Right cardiac atrium (tissue), 5 donors: ENCODE measurements around the gene HBQ1. TPM values are rescaled to one million over a fixed set of nuclear protein-coding genes. Genes with fewer than 3 reads are reported as not detected.

Experiments used
- ATAC-seq, 2 donors: fragments of 200-7000 bp; cut with Tn5 transposase; one replicate each; pipeline versions ENCODE4 v1.8.0 to v1.9.1; 2020; ENCODE audit warnings: moderate library complexity in 2 of 2, mild to moderate bottlenecking in 1 of 2
- DNase-seq, 3 donors: peaks; one replicate each; pipeline ENCODE4 v3.0.0-alpha.2; 2020
- H3K27ac ChIP-seq: one replicate; pipeline ENCODE4 v1.5.1; 2013; ENCODE audit warnings: mild to moderate bottlenecking, low read length, control low read depth, moderate library complexity
- H3K27me3 ChIP-seq: one replicate; pipeline ENCODE4 v1.6.1; 2013; ENCODE audit not compliant: control insufficient read depth, insufficient read depth
- H3K4me1 ChIP-seq: one replicate; pipeline ENCODE4 v1.6.1; 2013; ENCODE audit warnings: low read length; ENCODE audit not compliant: control insufficient read depth, insufficient read depth
- H3K4me3 ChIP-seq: one replicate; pipeline ENCODE4 v1.5.1; 2013; ENCODE audit warnings: low read length, control low read depth
- H3K9me3 ChIP-seq: one replicate; pipeline ENCODE4 v1.6.1; 2013; ENCODE audit warnings: low read length; ENCODE audit not compliant: control insufficient read depth
- WGBS: extraction: QIAGEN DNeasy Blood & Tissue Kit; methylation state at CpG from one replicate; pipeline ENCODE4 v1.1.7; 2013; 5-methylcytosine and 5-hydroxymethylcytosine counted together
- intact Hi-C, 4 donors: fragments of 100-400 bp; cut with DNase I; formaldehyde crosslinking; loops; one replicate each; pipeline versions ENCODE4 v1.11.0 to v1.14.0; 2022 to 2023
- long read RNA-seq, 4 donors: library from polyadenylated mRNA; unstranded; transcript quantifications; one replicate each; pipeline ENCODE4 v2.0.0, GENCODE V29; 2020 to 2021
- polyA plus RNA-seq: library from polyadenylated mRNA; stranded (reverse); fragments of 200-250 nt; gene quantifications from one replicate; pipeline ENCODE4 v1.2.3, GENCODE V29; 2013
- total RNA-seq, 4 donors: library from RNA; stranded (reverse); fragmentation: NEBNext Ultra II Directional; extraction: Animal tissue kit (Norgen Biotek cat#: 25700); gene quantifications; one replicate each; pipeline ENCODE4 v1.2.1, GENCODE V29; 2021
- donor health status: healthy with polysubstance abuse.
- donor health status: DM: no; HTN: yes; CAD: no.
- donor health status: DM: no; HTN: no; CAD: no.
- donor health status: DM: no; HTN: yes; CAD: no; lungs with severe emphysema.
- donor health status: DM: yes; HTN: yes; CAD: no.

The HBQ1 gene
- total RNA-seq (not detected), polyA plus RNA-seq (not detected)
- long read RNA-seq, donor 1 = 0 reads
- long read RNA-seq, donor 2 = 0 reads
- long read RNA-seq, donor 3 = 0 reads
- long read RNA-seq, donor 4 = 0 reads

DNA sequence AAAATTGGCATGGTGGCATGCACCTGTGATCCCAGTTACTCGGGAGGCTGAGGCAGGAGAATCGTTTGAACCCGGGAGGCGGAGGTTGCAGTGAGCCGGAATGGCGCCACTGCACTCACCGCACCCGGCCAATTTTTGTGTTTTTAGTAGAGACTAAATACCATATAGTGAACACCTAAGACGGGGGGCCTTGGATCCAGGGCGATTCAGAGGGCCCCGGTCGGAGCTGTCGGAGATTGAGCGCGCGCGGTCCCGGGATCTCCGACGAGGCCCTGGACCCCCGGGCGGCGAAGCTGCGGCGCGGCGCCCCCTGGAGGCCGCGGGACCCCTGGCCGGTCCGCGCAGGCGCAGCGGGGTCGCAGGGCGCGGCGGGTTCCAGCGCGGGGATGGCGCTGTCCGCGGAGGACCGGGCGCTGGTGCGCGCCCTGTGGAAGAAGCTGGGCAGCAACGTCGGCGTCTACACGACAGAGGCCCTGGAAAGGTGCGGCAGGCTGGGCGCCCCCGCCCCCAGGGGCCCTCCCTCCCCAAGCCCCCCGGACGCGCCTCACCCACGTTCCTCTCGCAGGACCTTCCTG is at the start of gene HBQ1:
Gene HBQ1, plus strand, starts transcription at position 359 of the 575 bp plus-strand sequence. Its CDS starts 28 bp downstream, at position 387.
- peak; percentile 10 to 35 for ATAC-seq
- no peaks in the 10 kb centered on the region for H3K27me3 ChIP-seq
- H3K9me3 ChIP-seq = no peaks in the 10 kb centered on the region
- H3K27ac ChIP-seq = no peak within 1 kb of the TSS
- intact Hi-C loops = loop anchor here in 2 of 4 donors (5.0 kb wide), 2 partner anchors 63 to 73 kb away; no protein-coding TSS in a partner anchor
- peaks cover 6% of the 10 kb centered on the region for H3K4me1 ChIP-seq
- DNase-seq = peak in 2 of 3 donors; percentile 64 to 65
- peak within 1 kb of the TSS; percentile 6 for H3K4me3 ChIP-seq
- 7% methylated on average over 59 of the region's 59 CpGs for WGBS

GRCh38 chr16:130533-131173 is 49.6 kb upstream of the HBQ1 start:
- DNase-seq (no peak), ATAC-seq (no peak)
- H3K4me3 ChIP-seq = no peak overlapping the region
- no peaks in the 10 kb centered on the region for H3K27me3 ChIP-seq
- H3K4me1 ChIP-seq = no peaks in the 10 kb centered on the region
- H3K9me3 ChIP-seq = no peaks in the 10 kb centered on the region
- no peak overlapping the region for H3K27ac ChIP-seq
- 96% methylated on average over 15 of the region's 15 CpGs for whole genome bisulfite sequencing
- intact Hi-C loops = no loop called here

DNA sequence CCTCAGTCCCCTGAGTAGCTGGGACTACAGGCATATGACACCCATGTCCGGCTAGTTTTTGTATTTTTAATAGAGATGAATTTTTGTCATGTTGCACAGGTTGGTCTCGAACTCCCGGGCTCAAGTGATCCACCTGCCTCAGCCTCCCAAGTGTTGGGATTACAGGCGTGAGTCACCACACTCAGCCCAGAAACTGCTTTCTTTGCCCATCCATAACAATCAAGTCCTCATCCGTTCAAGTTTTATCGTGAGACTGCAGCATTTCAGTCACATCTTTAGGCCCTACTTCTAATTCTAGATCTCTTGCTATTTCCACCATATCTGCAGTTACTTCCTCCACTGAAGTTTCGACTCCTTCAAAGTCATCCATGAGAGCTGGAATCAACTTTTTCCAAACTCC is 48.1 kb upstream of the HBQ1 start:
- no peak for DNase-seq
- WGBS = 94% methylated on average over 7 of the region's 7 CpGs
- Histone ChIP-seq H3K4me1 (peaks cover under 1% of the 10 kb centered on the region), H3K9me3 (no peaks in the 10 kb centered on the region), H3K27me3 (no peaks in the 10 kb centered on the region), H3K27ac (no peak overlapping the region), H3K4me3 (no peak overlapping the region)
- intact Hi-C loops = no loop called here
- ATAC-seq = no peak

DNA sequence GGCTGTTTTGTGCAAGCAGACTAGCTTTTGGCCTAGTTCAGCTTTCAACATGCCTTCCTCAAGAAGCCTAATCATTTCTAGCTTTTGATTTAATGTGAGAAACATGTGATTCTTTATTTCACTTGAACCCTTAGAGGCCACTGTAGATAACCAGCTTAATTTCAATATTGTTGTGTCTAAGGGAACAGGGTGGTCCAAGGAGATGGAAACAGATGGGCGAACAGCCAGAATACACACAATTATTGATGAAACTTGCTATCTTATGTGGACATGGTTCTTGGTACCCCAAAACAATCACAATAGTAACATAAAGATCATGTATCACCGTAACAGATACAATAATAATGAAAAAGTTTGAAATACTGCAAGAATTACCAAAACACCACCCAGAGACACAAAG is 46.5 kb upstream of the HBQ1 start:
- no peak for ATAC-seq
- Histone ChIP-seq H3K27ac (no peak overlapping the region), H3K9me3 (no peaks in the 10 kb centered on the region), H3K4me3 (no peak overlapping the region), H3K4me1 (peaks cover 2% of the 10 kb centered on the region), H3K27me3 (no peaks in the 10 kb centered on the region)
- intact Hi-C loops = no loop called here
- 94% methylated on average over 2 of the region's 2 CpGs for WGBS
- DNase-seq = no peak

DNA sequence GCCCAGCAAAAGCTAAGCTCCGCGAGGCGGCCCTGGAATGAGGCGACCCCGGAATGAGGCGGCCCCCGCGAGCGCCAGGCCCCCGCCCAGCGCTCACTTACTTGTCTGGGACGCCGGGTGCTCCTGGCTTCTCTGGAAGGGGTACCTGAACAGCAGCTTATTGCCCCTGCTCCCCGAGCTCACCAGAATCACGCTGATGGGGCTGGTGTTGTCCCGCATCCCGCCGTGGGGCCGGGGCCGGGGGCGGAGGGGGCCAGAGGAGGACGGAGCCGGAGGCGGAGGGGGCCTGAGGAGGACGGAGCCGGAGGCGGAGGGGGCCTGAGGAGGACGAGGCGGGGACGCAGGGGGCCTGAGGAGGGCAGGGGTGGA is 42.2 kb upstream of the HBQ1 start:
- Histone ChIP-seq H3K4me3 (peak overlapping the region; percentile 97), H3K27ac (no peak overlapping the region), H3K4me1 (peaks cover 2% of the 10 kb centered on the region), H3K9me3 (no peaks in the 10 kb centered on the region), H3K27me3 (no peaks in the 10 kb centered on the region)
- ATAC-seq = peak; percentile 39 to 48
- WGBS = under 1% methylated on average over 30 of the region's 30 CpGs
- intact Hi-C loops = no loop called here
- DNase-seq = peak; percentile 25 to 69 (median 65)

DNA sequence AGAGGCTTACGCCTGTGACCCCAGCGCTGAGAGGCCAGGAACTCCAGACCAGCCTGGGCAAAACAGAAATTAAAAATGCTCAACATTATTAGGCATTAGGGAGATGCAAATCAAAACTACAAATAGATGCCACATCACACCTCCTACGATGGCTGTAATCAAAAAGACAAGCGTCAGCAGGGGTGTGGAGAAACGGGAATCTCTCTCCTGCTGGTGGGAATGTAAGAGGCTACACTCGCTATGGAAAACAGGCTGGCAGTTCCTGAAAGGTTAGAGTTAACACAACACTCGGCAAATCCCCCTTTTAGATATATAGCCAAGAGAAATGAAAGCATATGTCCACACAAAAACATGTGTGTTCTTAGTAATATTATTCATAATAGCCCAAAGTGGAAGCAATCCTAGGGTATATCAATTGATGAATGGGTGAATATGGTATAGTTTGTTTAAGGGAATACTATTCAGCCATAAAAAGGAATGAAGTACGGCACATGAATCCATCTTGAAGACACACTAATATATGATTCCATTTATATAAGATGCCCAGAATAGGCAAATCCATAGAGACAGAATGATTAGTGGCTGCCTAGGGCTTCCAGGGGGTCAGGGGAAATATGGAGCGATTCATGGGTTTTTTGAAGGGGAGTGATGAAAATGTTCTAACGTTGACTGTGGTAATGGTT is 39.9 kb upstream of the HBQ1 start:
- no peak overlapping the region for H3K4me3 ChIP-seq
- no peaks in the 10 kb centered on the region for H3K9me3 ChIP-seq
- DNase-seq (no peak), ATAC-seq (no peak)
- intact Hi-C loops = no loop called here
- peaks cover 2% of the 10 kb centered on the region for H3K4me1 ChIP-seq
- 60% methylated on average over 10 of the region's 10 CpGs for WGBS
- no peak overlapping the region for H3K27ac ChIP-seq
- no peaks in the 10 kb centered on the region for H3K27me3 ChIP-seq

GRCh38 chr16:142405-142967 is 37.8 kb upstream of the HBQ1 start:
- Histone ChIP-seq H3K27me3 (no peaks in the 10 kb centered on the region), H3K4me3 (no peak overlapping the region), H3K9me3 (no peaks in the 10 kb centered on the region), H3K27ac (no peak overlapping the region), H3K4me1 (no peaks in the 10 kb centered on the region)
- DNase-seq (no peak), ATAC-seq (no peak)
- 70% methylated on average over 12 of the region's 12 CpGs for WGBS
- intact Hi-C loops = no loop called here

DNA sequence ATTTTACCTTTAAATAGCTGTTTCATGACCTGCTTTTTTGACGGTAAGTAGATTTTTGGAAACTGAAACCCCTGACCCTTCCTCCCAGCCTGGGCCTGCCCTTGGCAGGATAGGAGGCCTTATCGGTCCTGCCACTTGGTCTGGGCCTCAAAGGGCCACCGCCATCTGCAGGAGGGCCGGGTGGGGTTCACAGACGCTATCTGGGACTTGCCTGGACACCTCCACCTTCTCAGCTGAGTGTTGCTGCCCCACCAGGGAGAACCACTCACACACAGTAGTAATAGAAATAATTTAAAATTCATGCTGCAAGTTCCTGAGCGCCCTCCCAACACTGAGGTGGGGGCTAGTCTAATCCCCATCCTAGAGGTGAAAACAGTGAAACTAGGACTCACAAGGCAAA is 37.2 kb upstream of the HBQ1 start:
- WGBS = 74% methylated on average over 6 of the region's 6 CpGs
- Histone ChIP-seq H3K9me3 (no peaks in the 10 kb centered on the region), H3K4me3 (no peak overlapping the region), H3K4me1 (no peaks in the 10 kb centered on the region), H3K27ac (no peak overlapping the region), H3K27me3 (no peaks in the 10 kb centered on the region)
- ATAC-seq = no peak
- no peak for DNase-seq
- intact Hi-C loops = no loop called here

- Histone ChIP-seq H3K27ac (no peak overlapping the region), H3K4me1 (no peaks in the 10 kb centered on the region), H3K9me3 (no peaks in the 10 kb centered on the region), H3K4me3 (no peak overlapping the region), H3K27me3 (no peaks in the 10 kb centered on the region)
- 55% methylated on average over 6 of the region's 6 CpGs for WGBS
- intact Hi-C loops = no loop called here
- DNase-seq = no peak
- ATAC-seq = no peak
Measured at GRCh38 chr16:143456-143855, 36.8 kb upstream of the HBQ1 start.

DNA sequence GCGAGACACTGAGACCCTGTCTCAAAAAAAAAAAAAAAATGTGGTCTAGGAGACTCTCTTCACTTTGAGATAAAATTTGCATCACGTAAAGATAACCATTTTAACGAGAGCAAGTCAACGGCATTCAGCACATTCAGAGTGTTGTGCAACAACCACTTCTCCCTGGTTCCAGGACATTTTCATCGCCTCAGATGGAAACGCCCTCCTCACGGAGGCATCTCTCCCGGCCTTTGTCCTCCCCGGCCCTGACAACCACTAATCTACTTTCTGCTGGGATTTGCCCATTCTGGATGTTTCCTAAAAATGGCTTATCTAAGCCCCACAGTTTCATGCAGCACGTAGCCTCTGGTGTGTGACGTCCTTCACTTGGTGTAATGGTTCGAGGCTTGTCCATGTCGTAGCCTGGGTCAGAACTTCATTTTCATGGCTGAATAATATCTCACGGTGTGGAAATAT is 35.4 kb upstream of the HBQ1 start:
- intact Hi-C loops = no loop called here
- H3K4me1 ChIP-seq = no peaks in the 10 kb centered on the region
- no peak overlapping the region for H3K27ac ChIP-seq
- WGBS = 70% methylated on average over 14 of the region's 14 CpGs
- no peak overlapping the region for H3K4me3 ChIP-seq
- DNase-seq = no peak
- no peaks in the 10 kb centered on the region for H3K9me3 ChIP-seq
- ATAC-seq = no peak
- no peaks in the 10 kb centered on the region for H3K27me3 ChIP-seq

DNA sequence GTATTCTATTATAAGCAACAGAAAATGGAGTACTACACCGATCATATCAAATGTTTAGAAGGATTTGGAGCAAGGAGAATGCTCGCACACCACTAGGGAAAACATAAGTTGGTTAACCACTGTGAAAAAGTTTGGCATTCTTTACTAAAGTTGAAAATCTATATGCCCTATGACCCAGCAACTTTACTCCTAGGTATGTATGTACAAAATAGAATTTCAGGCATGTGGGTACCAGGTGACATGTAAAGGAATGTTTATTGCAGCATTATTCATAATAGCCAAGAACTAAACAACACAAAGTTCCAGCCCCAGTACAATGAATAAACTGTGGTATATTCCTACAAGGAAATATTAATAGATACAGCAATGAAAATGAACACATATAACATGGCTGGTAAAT is 33.6 kb upstream of the HBQ1 start:
- intact Hi-C loops = no loop called here
- ATAC-seq = no peak
- H3K9me3 ChIP-seq = no peaks in the 10 kb centered on the region
- no peak overlapping the region for H3K4me3 ChIP-seq
- no peak for DNase-seq
- WGBS = 87% methylated on average over 2 of the region's 2 CpGs
- no peaks in the 10 kb centered on the region for H3K27me3 ChIP-seq
- H3K4me1 ChIP-seq = no peaks in the 10 kb centered on the region
- no peak overlapping the region for H3K27ac ChIP-seq
